GM21723 (cell line): Measurements from ENCODE around the gene FBXO44.

Source experiments
- ATAC-seq: cut with Tn5 transposase; IDR thresholded peaks from one replicate; pipeline ENCODE4 v1.9.1; 2021; ENCODE audit warnings: mild to moderate bottlenecking, moderate library complexity; ENCODE audit not compliant: unreplicated experiment

Gene FBXO44

DNA sequence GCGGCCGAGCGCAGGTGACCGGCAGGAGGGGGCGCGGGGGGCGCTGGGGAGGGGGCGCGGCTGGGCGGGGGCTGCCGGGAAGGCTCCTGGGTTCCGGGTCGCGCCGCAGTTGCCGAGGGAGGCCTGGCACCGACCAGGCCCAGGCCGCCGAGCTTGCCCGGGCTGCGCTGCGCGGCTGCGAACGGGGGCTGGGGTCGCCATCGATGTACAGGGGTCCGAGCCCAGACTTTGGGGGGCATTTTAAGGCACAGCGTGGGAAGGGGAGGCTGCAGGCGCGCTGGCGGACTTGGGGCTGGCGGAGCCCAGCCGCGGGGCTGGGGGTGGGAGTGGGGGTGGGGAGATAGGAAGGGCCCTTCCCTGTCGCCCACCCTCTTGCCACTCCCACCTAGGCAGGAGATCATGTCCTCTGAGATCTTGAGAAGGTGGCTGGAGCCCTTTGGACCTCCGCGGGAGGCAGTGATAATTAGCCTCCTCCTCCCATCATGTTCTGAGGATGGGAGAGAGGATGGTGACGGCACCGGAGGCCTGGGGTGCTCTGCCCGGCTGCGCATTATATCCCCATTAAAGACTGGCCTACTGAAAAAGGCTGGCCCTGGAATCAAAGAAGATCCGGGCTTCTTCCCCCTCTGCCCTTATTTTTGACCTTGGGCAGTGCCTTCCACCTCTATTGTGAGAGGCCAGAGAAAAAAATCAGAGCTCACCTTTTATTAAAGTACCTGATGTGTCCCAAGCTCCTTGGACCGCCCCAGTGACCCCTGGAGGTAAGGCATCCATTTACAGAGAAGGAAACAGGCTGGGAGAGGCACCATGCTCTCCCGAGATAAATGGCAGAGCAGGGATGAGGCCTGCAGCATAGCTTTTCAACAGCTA is 497 bp downstream of the FBXO44 start:
- ATAC-seq = peak; percentile 35

DNA sequence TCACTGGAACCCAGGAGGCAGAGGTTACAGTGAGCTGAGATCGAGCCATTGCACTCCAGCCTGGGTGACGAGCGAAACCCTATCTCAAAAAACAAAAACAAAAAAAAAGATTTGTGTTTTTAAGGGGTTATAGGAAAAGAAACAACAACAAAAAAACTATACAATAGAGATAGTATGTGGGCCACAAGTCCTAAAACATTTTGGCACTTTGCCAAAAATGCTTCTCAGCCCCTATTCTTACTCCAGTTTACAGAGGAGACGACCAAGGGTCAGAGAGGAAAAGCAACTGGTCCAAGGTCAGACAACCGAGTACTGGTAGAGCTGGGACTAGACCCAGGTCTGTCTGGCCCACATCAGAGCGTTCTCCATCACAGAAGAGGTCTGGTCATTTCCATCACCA is 3.0 kb downstream of the FBXO44 start:
- ATAC-seq = no peak

DNA sequence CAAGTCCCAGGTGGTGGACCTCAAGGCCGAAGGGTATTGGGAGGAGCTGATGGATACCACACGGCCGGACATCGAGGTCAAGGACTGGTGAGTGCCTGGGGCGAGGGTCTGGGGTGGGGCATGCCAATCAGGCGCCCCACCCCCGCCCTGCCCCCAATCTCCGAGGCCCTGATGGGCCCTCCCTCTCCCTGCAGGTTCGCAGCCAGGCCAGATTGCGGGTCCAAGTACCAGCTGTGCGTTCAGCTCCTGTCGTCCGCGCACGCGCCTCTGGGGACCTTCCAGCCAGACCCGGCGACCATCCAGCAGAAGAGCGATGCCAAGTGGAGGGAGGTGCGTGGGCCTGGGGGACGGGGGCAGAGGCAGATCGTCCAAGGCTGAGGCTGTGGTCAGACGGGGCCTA is 3.9 kb downstream of the FBXO44 start:
- ATAC-seq = no peak

DNA sequence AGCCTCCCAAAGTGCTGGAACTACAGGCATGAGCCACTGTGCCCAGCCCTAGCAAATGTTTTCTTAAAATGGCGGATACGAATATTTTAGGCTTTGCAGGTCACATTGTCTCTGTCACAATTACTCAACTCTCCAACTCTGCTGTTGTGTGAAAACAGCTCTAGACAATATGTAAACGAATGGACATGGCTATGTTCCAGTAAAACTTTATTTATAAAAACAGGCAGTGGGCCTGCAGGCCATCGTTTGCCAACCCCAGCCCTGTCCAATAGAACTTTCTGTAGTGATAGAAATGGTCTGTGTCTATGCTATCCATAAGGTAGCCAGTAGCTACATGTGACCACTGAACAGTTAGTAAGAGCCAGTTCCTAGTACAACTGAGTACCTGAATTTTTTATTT is 5.1 kb downstream of the FBXO44 start:
- no peak for ATAC-seq

DNA sequence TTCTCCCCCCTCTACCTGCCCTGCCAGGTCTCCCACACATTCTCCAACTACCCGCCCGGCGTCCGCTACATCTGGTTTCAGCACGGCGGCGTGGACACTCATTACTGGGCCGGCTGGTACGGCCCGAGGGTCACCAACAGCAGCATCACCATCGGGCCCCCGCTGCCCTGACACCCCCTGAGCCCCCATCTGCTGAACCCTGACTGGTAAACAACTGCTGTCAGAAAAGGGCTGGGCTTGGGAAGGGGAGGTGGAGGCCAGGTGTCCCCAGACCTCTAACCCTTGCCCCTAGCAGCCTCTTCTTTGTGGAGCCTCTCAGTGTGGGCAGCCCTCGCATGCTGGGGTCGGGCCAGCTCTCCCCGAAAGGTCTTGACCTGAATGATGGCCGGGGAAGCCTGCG is 6.4 kb downstream of the FBXO44 start:
- ATAC-seq = no peak

DNA sequence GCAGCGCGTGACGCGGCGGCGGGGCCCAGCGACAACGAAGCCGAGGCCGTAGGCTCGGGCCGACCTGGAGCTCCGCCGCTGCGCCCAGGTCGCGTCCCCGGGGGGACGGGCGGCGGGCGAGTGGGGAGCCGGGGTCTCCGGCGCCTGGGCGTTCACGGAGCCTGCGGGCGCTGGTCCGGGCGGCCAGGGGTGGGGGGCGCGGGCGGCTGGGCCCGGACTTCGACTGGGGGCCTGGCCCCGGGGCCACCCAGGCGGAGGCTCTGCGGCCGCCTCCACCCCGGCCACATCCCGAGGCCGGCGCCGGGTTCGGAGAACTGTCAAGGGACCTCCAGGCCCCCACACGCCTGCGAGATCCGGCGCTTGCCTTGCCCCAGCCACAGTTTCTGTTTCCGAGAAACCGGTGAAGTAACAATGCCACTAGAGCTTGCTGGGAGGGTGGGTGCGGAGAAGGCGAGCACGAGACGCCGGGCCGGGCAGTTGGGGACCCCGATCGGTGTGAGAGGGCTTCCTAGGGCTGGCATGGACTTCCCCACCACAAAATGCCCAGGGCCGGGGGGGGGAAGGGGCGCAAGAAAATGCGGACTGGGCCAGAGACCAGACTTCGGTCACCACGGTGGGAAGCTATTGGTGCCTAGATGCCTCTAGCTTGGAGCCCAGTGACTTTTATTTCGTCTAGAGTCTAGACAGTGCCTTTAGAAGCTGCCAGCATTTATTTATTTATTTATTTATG is 9.8 kb downstream of the FBXO44 start:
- peak; percentile 34 for ATAC-seq

DNA sequence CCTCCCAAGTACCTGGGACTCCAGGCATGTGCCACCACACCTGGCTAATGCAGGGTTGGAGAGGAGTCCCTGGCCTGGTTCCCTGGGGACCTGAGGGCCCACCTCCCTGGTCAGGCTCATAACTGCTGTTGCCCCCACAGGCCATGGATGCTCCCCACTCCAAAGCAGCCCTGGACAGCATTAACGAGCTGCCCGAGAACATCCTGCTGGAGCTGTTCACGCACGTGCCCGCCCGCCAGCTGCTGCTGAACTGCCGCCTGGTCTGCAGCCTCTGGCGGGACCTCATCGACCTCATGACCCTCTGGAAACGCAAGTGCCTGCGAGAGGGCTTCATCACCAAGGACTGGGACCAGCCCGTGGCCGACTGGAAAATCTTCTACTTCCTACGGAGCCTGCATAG is 13.8 kb downstream of the FBXO44 start:
- ATAC-seq = no peak

DNA sequence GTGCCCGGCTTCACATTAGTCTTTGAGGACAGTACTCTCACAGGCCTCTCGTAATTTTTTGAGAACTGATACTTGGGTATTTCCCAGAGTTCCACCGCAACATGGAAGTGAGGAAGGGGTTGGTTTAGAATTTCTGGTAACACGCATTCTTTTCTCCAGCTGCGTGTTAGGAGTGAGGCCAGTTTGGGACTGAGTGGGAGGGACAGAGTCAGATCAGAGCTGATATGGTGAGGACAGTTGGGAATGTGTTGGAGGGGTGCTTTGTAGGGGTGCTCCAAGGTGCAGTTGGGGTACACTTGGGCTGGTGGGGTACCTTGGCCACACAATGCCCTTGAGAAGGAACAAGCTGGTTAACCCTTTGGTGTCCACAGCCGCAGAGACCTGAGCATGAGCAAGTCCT is 16.1 kb downstream of the FBXO44 start:
- no peak for ATAC-seq

DNA sequence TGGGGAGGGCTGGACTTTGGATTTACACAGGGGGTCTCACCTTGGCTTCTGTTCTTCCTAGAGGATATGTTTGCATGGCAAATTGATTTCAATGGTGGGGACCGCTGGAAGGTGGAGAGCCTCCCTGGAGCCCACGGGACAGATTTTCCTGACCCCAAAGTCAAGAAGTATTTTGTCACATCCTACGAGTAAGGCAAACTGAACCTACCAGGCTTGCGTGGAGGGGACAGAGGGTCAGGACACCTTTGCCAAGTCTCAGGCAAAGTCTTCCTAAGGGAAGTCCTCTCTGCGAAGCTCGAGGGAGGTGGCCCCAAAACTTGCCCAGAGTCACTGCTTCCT is 16.5 kb downstream of the FBXO44 start:
- no peak for ATAC-seq

DNA sequence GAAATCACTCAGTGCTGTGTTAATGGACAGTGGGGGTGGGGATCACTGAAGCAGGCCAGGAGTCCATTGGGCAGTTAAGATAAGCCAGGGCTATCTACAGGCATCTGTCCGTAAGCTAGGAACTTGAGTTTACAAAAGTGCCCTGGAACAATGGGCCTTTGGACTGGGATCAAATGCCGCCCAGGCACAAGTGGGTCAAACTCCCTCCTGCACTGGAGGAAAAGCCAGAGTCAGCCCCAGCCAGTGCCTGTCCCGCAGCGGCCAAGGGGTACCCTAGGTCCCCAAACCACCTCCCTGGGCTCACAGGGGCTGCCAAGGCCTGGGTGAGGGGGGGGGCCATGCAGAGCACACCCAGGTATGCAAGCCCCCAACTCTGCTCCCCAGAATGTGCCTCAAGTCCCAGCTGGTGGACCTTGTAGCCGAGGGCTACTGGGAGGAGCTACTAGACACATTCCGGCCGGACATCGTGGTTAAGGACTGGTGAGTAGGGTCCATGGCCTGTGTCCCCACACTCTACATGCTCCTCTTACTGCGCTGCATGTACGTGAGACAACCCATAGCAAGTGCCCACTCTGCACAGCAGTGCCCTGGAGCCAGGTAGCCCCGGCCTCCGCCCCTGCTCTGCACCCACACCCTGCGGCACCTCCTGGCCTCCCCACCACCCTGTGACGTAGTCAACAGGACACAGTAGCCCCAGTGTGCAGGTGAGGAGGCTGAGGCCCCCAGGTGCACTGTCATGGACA is 17.0 kb downstream of the FBXO44 start:
- no peak for ATAC-seq

DNA sequence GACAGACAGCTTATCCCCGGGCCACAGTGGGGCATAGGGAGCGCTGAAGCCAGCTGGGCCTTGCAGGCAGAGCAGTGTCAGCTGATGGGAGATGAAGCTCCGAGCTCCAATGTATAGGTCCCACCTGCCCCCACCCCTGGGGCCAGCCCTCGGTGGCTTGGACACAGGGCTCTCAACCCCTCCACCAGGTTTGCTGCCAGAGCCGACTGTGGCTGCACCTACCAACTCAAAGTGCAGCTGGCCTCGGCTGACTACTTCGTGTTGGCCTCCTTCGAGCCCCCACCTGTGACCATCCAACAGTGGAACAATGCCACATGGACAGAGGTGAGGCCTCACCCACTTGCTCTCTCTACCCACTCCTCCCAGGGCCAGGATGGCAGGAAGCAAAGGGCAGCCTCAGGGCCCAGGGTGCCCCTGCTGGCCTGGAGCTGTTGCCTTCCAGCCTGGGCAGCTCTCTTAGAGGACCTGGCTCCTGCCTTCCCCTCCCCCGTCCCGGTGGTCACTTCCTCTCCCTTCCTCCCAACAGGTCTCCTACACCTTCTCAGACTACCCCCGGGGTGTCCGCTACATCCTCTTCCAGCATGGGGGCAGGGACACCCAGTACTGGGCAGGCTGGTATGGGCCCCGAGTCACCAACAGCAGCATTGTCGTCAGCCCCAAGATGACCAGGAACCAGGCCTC is 18.6 kb downstream of the FBXO44 start:
- ATAC-seq = no peak

DNA sequence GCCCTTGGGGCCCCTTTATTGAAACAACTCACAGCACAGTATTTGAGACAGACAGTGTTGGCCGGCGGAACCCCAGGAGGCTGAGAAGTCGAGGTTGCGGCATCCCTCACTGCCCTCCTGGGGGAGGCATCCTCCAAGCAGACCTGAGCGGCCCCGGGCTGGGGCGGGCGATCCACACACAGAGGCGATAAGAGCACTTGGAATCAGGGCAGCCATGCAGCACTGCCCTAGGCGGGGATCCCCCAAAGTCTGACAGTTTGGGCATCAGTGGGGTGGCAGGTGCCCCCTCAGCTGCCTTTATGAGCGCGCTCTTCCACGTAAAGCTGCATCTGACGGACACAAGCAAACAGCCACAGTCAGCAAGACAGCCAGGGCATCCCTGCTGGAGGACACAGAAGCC is 19.8 kb downstream of the FBXO44 start:
- no peak for ATAC-seq

DNA sequence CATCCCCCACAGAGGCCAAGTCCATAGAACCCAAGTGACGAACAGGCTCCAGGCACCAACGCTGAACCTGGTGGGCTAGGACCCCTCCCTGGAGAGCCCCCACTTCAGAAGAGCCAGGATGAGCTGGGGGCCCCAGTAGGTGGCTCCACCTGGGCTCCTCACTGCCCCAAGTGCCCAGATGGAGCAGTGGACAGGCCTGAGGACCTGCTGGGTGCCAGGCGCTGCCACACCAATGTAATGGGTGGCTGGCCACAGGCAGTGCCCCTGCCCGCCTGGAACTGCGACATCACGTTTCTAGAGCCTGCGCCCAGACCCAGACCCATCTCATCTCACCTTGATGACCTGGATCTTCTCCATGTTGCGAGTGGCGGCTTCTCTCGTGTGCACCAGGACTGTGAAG is 20.6 kb downstream of the FBXO44 start:
- no peak for ATAC-seq

DNA sequence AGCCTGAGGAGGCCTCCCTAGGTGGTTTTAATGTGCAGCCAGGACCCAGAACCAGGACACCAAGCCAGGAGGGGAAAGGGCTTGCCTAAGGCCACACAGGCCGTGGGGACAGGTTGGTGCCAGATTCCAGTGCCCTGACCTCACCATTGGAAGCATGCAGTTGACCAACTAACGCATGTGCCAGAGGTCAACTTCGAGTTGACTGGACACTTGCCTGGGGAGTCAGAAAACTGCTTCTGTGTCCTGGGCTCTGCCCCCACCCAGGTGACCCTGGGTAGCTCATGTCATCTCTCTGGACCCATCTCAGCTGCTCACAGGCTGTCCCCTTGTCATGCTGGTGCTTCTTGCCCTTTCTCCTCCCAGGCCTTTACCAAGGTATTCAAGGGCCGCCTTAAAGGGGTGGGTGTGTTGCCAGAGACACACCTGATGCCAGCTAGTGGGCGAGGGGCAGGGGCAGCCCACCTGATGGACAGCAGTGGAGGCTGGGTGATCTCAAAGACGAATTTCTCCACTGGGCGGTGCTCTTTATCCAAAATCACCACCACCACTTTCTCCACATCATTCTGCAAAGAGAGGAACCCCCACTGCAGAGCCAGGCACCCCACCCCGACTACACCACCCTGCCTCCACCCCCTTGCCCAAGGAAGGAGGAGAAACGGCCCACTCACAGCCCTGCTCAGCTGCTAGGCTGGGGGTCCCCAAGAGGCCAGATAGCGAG is 21.9 kb downstream of the FBXO44 start:
- no peak for ATAC-seq

DNA sequence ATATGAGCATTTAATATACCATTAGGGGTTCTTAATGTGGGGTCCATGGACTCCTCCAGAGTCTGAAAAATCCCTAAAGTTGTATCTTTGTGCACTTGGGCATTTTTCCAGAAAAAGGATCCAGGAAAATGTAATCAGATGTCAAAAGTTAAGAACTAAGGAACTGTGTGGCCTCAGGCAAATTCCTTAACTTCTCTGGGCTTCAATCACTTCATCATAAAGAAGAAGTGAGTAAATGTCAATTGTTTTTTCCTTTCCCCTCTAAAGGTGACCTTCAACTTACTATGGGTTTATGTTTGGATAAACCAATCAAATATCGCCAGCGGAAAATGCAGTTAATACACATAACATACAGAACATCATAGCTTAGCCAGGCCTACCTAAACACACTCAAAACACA is 23.8 kb downstream of the FBXO44 start:
- ATAC-seq = no peak

DNA sequence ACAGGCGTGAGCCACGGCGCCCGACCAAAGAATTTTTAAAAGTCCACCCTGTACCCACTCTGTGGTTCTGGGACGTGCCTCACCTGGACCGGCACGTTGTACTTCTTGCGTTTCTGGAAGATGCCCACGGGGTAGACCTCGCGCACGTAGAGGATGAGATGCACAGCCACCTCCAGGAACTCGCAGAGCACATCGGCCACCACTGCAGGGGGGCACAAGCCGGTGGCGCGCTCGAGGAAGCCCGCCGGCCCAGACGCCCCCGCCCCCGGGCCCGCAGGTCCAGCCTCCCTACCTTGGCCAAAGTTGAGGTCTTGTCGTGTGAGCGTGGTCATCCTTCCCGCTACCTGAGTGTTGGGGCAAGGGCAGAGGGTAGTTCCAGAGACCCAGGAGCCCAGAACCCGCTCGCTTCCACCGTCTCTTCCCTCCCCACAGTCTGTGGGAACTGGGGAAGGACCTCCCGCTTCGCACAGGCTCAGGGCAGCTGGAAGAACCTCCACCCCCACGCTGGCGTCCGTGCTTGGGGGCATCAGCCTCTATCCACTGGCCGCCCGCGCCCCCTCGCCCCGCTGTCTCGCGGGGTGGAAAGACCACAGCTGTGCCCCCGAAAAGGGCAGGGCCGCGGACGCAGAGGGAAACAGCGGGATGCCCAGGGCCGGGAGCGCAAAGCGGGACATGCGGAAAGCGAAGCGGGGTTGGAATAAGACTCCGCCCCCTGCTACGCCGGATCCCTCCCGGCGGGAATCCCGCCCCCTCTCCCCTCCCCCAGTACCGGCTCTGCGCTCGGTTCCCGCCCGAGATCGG is 25.8 kb downstream of the FBXO44 start:
- ATAC-seq = peak; percentile 26

DNA sequence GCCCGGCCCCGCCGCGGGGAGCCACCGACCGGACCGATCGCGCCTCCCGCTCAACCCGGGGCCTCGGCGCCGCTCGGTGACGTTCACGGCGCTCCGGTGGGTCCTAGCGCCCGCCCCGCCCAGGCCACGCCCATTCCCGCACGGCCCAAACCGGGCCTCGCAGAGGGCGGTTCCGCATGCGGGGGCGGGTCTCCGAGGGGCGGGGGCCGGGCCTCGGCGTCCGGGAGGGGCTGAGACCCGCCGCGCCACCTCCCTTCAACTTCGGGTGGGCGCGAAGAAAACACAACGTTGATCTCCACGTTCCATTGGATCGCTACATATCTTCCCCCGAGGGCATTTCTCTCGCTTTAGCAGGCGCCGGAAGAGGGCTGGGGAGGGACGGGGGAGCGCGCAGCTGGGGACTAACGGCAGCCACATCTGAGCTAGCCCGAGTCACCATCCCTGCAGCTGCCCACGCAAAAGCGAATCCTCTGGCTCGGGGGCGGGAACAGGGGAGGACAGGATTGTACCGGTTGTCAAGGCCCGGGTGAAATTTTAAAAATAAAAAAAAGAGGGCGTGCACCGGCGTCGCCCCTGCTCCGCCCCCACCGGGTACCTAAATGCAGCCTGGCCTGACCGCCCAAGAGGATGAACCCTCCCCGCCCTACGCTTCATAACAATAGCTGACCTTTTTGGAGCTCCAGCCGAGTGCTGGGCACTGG is 26.5 kb downstream of the FBXO44 start, which contains the start of gene MAD2L2:
MAD2L2 (minus strand) TSS at position 78 of the 701 bp plus-strand sequence. CDS start 547 bp downstream, outside the sequence.
- ATAC-seq = peak; percentile 83

DNA sequence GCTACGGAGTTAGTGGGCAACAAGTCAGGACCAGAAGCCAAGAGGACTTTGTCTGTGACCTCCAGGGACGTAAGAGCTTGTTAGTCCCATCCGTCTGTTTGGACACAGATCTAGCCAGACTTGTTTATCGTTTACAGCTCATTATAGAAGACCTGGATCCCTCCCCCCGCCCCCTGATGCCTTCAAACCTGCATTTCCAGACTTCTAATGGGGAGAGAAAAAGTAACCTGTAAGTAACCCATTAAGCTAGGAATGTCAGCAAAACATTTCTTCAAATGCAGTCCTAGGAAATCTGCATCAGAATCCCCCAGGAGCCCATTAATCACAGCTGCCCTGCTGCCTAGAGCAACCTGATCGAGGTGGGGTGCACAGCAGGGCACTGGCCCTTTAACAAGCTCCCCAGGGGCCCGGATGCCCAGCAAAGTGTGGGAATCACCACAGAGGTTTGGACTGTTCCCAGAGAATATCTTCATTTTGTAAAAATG is 27.7 kb downstream of the FBXO44 start:
- ATAC-seq = no peak

DNA sequence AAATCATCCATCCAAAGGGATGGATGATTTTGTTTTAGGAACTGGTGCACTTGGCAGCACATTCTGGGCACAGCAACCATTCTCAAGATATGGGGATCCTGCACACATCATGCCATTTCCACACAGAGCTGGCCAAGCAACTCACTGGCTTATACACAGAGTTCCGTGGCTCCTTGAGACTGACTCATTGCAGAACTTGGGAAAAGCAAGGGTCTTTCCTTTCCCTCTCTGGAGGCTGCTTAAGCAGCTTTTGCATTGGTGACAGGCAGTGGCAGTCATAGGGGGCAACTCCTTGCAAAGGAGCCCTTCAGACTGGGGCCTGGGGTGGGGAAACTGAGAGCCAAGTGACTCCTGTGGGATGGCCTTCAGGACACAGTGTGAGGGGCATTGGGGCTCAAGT is 28.1 kb downstream of the FBXO44 start:
- no peak for ATAC-seq
